PFSK-1 (cell line): ENCODE measurements around the gene BRF1. TPM values are rescaled to one million over a fixed set of nuclear protein-coding genes. Genes with fewer than 3 reads are reported as not detected.

Experiments used
- FOXP2 ChIP-seq: optimal IDR thresholded peaks from 2 replicates; pipeline ENCODE3; 2011; ENCODE audit warnings: borderline replicate concordance, control low read depth, inconsistent platforms; ENCODE audit not compliant: insufficient read depth; ENCODE audit errors: extremely low read length, extremely low read depth
- POLR2AphosphoS5 ChIP-seq: IDR thresholded peaks from 2 replicates; pipeline ENCODE4 v1.6.1; 2012; ENCODE audit warnings: low read depth, mild to moderate bottlenecking, control low read depth, low read length, moderate library complexity
- SIN3A ChIP-seq: IDR thresholded peaks from 2 replicates; pipeline ENCODE4 v1.6.1; 2012; ENCODE audit warnings: mild to moderate bottlenecking, low read length, moderate library complexity, borderline replicate concordance; ENCODE audit not compliant: insufficient read depth
- TAF1 ChIP-seq: IDR thresholded peaks from 2 replicates; pipeline ENCODE4 v1.6.1; 2012; ENCODE audit warnings: low read length, control low read depth, borderline replicate concordance; ENCODE audit not compliant: insufficient read depth
- polyA plus RNA-seq: library from polyadenylated mRNA; unstranded; fragments of >200 nt; gene quantifications from one replicate; pipeline ENCODE4 v1.2.1, GENCODE V29; 2012; ENCODE audit warnings: low read depth, missing spikeins; ENCODE audit not compliant: insufficient read length
- TF ChIP-seq, protein P1 (sequence below), 2 experiments: IDR thresholded peaks; 2 replicates each; pipeline versions ENCODE4 v1.6.1 to v1.8.0; 2011 to 2012; ENCODE audit warnings: low read depth in 2 of 2, low read length in 2 of 2, control low read depth in 1 of 2, inconsistent platforms in 1 of 2, mild to moderate bottlenecking in 1 of 2, moderate library complexity in 1 of 2; ENCODE audit not compliant: insufficient read depth in 1 of 2

The BRF1 gene, protein sequence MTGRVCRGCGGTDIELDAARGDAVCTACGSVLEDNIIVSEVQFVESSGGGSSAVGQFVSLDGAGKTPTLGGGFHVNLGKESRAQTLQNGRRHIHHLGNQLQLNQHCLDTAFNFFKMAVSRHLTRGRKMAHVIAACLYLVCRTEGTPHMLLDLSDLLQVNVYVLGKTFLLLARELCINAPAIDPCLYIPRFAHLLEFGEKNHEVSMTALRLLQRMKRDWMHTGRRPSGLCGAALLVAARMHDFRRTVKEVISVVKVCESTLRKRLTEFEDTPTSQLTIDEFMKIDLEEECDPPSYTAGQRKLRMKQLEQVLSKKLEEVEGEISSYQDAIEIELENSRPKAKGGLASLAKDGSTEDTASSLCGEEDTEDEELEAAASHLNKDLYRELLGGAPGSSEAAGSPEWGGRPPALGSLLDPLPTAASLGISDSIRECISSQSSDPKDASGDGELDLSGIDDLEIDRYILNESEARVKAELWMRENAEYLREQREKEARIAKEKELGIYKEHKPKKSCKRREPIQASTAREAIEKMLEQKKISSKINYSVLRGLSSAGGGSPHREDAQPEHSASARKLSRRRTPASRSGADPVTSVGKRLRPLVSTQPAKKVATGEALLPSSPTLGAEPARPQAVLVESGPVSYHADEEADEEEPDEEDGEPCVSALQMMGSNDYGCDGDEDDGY
- polyA plus RNA-seq, result 31.1 TPM

DNA sequence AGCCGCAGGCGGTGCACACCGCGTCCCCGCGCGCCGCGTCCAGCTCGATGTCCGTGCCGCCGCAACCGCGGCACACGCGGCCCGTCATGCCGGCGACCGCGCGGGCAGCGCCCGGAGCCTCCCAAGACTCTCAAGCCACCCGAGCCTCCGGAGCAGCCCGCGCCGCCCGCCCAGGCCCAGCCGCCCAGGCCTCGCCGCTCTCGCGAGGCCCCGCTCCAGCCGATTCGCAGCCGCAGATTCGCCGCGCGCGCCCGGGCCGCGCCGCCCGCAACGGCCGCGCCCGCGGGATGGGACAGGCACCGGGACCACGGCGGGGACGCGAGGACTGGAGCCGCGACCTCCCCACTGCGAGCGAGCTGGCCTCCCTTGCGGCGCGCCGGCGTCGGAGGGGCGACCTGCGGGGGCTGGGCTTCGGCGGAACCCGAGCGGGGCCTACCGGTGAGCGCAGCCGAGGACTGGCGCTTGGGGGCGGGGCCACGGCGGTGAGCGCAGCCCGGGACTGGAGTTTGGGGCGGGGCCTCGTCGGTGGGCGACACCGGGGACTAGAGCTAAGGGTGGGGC, at the start of gene BRF1:
Gene BRF1 (minus strand): TSS at position 460 of the 561 bp plus-strand sequence. CDS start 372 bp downstream, at position 88.
- peak; percentile 45 for TF ChIP-seq FOXP2
- no peak for TF ChIP-seq TAF1
- TF ChIP-seq POLR2AphosphoS5, result no peak

DNA sequence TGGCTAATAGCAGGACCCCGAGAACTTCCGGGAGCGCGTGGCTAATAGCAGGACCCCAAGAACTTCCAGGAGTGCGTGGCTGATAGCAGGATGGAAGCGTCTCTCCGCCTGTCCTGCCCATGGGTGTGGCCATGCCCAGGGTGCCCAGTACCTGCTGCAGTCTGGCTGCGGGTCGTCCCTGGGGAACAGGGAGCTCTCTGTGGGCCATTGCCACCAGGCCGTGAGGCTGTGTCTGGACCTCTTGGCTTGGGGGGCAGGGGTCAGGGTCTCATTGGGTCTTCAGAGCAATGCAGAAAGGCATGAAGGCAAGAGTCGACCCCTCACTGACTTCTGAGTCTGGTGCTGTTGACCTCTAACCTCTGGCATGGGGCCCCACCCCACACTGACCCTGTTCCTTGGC, 49.2 kb upstream of the BRF1 start:
- TF ChIP-seq SIN3A (no peak), TAF1 (no peak), POLR2AphosphoS5 (no peak), FOXP2 (no peak)
- TF ChIP-seq, protein P1, sequence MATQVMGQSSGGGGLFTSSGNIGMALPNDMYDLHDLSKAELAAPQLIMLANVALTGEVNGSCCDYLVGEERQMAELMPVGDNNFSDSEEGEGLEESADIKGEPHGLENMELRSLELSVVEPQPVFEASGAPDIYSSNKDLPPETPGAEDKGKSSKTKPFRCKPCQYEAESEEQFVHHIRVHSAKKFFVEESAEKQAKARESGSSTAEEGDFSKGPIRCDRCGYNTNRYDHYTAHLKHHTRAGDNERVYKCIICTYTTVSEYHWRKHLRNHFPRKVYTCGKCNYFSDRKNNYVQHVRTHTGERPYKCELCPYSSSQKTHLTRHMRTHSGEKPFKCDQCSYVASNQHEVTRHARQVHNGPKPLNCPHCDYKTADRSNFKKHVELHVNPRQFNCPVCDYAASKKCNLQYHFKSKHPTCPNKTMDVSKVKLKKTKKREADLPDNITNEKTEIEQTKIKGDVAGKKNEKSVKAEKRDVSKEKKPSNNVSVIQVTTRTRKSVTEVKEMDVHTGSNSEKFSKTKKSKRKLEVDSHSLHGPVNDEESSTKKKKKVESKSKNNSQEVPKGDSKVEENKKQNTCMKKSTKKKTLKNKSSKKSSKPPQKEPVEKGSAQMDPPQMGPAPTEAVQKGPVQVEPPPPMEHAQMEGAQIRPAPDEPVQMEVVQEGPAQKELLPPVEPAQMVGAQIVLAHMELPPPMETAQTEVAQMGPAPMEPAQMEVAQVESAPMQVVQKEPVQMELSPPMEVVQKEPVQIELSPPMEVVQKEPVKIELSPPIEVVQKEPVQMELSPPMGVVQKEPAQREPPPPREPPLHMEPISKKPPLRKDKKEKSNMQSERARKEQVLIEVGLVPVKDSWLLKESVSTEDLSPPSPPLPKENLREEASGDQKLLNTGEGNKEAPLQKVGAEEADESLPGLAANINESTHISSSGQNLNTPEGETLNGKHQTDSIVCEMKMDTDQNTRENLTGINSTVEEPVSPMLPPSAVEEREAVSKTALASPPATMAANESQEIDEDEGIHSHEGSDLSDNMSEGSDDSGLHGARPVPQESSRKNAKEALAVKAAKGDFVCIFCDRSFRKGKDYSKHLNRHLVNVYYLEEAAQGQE (IDR thresholded peaks at IDR 0.05; ENCODE audit: insufficient read depth in 1 of 2, low read depth in 2 of 2, low read length in 2 of 2), result no peak

DNA sequence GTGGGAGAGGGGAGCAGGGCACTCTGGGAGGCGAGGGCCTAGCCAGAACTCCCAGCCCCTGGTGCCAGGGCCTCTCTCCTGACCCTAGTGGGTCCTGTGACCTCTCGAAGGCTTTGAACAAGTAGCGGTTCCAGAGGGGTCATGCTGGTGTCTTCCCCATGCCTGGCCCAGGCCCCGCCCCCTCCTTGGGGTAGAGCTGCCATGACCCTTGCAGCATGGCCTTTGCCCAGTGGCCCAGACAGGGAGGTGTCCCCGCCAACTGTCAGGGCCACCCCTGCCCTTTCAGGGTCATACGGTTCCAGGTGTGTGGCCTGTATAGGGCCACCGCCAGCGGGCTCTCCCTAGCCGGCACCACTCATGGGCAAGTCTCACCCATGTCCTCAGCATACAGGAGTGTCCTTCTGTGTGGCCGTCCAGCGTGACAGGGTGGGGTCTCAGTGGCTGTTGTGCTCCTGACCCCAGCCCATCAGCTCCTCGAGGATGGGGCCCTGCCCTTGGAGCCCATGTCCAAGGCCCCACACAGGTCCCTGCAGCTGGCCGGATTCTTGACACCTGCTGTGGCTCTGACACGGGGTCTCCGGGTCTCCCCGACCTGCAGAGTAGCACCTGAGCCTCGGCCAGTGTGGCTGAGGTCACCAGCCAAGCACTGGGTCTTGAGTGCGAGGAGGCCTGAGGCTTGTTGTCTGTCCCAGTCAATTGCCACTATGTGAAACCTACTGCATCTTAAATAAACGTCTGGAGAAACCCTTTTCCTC, 48.3 kb upstream of the BRF1 start:
- TF ChIP-seq TAF1, result no peak
- TF ChIP-seq SIN3A, result no peak
- TF ChIP-seq, protein P1 (IDR thresholded peaks at IDR 0.05; ENCODE audit: insufficient read depth in 1 of 2, low read depth in 2 of 2, low read length in 2 of 2), result no peak
- TF ChIP-seq FOXP2, result no peak
- no peak for TF ChIP-seq POLR2AphosphoS5

- TF ChIP-seq FOXP2 (no peak), TAF1 (no peak), SIN3A (no peak), POLR2AphosphoS5 (no peak)
- TF ChIP-seq, protein P1 (IDR thresholded peaks at IDR 0.05; ENCODE audit: insufficient read depth in 1 of 2, low read depth in 2 of 2, low read length in 2 of 2), result no peak
These were observed 47.6 kb upstream of the BRF1 start for GRCh38 chr14:105348169-105348944.
